ENCODE results near the gene BMF.
A peak's percentile ranks its signal among the peaks of the same experiment; 100 is the strongest.

Gene BMF

DNA sequence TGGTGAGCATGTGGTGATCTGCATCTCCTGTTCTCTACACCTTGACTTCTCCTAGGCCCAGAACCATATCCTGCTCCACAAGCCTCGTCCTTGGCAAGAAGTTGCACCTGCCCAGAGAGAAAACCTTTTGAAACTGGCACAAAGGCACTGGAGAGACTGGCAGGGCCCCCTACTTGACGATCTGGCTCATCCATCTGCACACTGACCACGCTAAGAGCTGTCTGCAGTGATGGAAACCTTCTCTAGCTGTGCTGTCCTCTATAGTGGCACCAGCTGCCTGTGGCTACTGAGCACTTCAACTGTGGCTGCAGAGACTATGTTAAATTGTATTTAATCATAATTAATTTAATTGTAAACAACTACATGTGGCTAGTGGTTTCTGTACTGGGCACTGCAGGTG is 43.5 kb downstream of the BMF start:
- DNase-seq (ENCODE audit: low read depth): no peak

DNA sequence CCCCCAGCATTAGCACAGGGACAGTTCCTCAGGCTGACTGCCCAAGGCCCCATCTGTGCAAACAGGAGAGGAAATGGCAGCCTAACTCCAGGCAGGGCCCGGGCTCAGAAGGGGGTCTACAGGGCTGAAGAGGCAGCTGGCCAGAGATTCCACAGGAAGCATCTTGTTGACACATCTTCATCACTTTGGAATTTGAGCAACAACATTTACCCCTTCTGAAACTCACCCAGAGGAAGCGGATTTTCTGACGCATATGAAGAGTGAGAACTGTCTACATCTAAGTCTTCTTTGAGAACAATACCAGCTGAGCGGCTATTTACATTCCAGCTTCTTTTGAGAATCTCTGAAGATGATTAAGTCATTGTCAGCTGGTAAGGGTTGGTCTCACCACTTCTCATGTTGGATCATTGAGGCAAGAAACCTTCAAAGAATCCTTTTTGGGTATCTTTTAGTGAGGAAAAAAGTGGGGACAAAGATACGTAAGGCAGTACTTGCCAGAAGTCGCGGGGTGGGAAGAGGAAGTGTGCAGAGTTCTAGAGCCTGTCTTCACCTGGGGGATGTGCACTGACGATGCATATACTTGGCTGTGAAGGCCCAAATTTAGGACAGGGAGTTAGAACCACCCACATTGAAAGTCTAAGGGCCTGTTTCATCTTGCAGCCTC is 44.3 kb downstream of the BMF start:
- DNase-seq (ENCODE audit: low read depth): no peak

DNA sequence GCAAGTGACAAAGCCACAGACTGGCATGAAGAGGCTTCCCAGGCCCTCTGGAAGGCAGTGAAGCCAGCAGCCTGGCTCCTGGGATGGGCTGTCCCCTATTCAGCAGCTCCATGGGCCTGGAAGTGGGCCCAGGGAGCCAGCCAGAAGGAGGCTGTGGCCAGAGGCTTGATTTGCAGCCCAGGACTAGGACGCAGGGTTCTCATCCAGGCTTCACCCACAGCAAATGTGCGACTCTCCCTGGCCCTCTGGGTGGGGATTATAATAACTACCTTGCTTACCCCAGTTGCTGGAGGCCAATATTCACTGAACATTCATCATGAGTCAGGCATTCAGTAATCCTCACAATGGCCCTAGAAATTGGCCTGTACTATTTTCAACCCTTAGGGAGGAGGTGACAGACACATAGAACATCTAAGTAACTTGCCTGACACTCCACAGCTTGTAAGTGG is 45.1 kb downstream of the BMF start:
- no peak for DNase-seq (ENCODE audit: low read depth)

DNA sequence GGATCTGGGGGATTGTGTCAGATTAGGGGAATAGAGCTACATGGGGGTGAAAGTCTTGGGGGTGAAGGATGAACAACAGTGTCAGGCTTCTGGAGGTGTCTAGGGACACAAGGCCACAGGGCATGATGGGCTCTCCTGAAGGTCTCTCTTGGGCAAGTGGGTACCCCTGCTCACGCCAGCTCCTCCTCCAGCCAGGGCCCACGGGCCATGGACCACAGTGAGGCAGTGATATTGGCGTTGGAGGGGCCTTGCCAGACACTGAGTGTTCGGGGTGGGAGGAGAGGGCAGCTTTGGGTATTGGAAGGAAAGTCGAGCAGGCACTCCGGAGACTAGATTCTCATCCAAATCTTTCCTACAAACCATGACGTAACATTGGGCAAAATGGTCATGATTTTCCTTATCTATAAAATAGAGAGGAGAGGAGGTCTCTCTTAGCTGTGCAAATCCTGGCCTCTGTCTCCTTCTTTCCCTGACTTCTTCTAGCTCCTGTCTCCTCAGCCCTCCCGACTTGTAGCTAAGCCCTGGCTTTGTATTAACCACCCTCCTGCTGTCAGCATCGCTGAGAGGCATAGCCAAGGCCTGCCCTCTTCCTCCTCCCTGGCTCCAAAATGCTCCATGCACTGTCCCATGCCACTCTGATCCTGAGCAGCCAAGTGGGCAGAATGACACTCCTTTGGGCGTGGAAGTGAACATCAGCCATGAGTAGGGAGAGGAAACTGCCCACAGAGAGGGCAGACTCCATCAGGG is 45.7 kb downstream of the BMF start:
- DNase-seq (ENCODE audit: low read depth): no peak

DNA sequence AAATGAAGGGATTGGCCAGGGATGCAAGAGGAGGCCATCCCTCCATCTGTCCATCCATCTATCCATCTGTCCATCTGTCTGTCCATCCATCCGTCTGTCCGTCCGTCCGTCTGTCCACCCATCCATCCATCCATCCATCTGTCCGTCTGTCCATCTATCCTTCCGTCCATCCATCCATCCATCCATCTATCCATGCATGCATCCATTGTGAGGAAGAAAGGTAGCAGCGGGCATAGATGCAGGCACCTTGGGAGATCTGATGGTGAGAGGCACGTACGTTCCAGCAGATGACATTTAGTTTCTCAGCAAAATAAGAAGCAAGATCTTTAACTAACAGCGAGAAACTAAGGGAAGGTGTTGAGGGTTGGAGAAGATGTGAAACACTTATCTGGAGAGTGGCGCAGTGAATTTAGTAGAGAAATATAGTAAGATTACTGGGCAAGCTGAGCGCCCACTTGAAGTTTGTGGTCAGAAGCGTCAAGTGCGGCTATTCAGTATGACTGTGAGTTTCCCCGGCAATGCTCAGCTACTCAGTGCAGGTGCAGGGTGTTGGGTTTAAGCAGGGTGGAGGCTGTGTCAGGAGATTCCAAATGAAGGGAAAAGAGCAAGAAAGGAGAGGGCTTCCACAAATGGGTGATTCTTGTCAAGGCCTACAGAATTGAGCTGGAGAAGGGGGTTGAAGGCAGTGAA is 47.3 kb downstream of the BMF start:
- DNase-seq (ENCODE audit: low read depth): no peak

DNA sequence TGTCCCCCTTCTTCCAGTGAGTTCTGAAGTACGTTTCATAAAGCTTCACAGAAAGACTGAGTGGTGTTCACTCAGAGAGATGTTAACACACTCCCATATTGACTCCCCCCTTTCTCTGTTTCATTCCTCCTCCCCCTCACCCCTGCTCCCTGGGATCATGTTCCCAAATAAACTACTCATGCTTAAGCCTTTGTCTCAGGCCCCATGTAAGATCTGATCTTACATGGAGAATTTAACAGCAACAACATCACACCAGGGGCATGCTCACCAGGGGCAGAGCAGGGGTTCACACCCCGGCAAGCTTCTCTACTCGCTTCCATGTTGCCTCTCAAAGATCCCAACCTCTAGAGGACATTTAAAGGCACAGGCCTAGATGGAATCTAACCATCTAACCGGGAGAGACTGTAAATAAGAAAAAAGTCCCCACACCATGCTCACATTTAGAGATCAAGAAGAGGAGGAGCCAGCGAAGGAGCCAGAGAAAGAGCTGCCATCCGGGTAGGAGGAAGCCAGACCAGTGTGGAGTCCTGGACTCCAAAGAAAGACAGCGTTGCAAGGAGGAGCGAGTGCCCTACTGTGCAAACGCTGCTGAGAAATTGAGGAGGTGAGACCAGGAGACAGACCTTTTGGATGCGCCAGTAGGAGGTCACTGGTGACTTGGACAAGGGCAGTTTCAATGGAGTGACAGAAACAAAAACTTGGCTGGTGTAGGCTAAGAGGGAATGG is 48.3 kb downstream of the BMF start:
- DNase-seq (ENCODE audit: low read depth): no peak

DNA sequence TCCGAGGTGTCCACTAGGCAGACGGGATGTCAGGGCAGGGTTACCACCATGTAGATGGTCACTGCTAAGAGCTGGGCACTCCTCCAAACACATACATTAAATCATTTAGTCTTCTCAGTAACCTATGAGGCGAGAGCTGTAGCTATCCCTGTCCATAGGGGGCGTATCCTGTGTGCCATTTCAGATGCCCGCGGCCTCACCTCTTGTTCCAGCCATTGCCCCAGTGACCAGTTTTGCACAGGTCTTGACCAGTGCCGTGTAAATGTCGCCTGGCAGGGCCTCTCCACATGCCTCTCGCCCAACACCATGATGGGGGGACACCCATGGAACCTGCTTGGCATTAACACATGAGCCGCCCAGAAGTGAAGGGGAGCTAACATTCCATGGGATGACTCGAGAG is 48.9 kb downstream of the BMF start:
- no peak for DNase-seq (ENCODE audit: low read depth)

DNA sequence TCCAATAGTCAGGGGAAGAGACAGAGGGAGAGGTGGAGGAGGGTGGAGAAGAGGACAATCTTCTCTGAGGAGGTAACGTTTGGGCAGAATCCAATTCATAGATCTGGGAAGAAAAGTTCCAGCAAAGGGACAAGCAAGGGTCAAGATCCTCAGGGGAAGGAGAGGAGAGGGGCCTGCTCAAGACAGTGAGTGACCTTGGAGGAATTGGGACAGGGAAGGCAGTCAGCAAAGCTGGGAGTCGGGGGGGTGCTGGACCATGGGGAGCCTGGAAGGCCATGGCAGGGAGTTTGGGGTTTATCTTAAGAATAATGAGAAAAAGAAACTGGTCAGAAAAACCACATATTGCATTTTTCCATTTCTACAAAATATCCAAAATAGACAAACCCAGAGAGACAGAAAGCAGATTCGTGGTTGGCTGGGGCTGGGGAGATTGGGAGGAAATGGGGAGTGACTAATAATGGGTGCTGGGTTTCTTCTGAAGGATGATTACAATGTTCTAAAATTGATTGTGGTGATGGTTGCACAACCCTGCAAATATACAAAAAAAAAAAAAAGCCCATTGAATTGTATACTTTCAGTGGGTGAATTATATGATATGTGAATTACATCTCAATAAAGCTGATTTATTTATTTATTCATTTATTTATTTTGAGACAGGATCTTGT is 50.1 kb downstream of the BMF start:
- DNase-seq (ENCODE audit: low read depth): peak; percentile 69

DNA sequence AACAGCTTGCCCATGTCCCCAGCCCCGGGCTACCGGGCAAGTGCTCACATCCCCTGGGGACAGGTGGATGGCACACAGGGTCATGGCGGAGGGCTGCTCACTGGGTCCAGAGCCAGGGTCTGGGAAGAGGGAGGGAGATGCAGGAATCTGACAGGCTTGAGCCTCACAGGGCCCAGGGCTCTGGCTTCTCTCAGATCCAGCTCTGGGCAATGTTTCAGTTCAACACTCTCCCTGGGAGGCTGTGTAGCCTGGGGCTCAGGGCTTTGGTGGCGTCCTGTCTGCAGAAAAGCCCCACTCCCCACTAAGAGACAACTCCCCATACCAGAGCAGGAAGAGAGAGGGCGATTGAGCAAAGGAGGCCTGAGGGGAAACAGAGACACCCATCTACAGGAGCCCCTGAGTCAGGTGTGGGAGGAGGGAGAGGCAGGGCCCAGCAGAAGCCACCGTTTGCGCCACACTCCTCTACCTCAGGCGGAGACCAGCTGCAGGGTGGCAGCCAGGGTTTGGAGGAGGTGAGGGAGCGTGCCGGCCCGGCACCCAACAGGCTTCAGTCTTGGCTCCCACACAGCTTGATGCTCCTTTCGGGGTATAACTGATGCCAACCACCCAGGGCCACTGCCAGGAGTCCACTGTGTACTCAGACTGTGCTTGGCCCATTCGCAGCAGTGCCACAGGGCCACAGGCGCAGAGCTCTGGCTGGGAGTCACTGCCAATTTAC is 52.9 kb downstream of the BMF start:
- no peak for DNase-seq (ENCODE audit: low read depth)

DNA sequence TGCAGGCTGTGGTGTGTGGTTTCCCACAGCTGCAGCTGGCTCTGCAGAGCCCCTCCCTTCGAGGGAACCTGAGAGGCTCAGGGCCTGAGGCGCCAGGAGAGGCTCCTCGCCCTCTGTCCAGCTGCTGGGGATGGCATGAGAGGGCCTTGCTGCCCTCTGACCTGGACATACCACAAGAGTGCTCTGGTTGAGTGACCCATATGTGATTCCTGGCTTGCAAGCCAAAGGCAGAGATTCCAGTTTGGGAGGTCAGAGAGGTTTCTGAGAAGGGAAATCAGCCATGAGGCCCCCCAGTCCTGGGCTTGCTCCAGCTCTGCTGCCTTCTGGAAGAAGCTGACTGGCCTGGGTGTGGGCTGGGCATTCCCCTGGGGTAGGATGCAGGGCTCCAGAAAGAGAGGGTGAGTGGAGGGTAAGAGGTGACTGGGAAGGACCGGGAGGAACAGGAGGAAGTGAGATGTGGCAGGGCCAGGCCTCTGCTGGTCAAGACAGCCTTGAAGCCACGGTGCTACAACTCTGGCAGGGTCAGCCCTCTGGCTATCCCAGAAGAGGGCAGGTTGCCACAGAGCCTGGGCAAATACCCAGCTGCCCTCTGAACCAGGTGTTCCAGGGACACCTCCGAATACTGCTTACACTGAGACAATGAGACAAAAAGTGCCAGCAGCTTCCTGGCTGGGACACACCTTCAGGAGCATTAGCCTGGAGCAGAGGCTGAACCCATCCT is 53.7 kb downstream of the BMF start:
- DNase-seq (ENCODE audit: low read depth): no peak

DNA sequence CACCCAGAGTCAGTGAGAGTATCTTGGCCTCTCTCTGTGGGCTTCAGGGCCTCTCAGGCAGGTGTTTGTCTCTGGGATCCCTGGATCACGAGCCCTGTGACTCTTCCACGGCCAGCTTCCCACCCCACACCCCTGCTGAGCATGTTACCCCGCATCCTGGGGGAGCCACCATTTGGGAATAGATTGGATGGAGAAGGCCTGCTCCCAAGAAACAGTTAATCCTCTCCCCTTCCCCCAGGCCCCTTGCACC is 54.1 kb downstream of the BMF start:
- DNase-seq (ENCODE audit: low read depth): no peak

DNA sequence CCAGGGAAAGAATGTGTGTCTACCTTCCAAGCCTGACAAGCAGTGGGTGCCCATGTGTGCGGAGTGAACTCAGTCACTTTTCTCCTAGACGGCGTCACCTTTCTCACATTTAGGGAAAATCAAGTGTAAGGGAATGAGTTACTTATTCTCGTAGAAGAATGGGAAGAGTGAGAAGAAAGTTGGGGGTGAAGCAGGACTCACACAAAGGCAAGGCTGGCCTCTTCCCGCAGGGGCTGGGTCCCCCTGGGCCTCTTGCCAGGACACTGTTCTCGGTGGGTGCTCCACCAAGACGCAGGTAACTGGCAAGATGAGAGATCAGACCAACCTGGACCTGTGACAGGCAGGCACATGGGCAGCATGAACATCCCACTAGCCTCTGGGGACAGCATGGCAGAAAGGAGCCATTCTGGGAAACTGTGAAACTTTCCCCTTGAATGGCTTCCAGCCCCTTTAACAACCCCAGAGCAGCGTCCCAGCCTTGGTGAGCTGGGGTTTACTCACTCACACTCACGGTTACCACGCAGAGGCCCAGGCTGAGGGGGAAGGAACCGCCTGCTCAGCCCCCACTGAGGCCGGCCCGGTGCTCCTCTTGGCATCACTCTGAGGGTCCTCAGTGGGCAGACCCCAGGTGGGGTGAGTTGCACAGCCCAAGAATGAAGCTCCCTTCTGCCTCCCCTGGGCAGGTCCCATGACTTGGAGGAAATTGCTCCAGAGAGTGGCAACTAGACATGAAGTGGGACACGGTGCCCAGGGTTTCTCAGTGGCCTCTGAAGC is 54.7 kb downstream of the BMF start:
- DNase-seq (ENCODE audit: low read depth): no peak

DNA sequence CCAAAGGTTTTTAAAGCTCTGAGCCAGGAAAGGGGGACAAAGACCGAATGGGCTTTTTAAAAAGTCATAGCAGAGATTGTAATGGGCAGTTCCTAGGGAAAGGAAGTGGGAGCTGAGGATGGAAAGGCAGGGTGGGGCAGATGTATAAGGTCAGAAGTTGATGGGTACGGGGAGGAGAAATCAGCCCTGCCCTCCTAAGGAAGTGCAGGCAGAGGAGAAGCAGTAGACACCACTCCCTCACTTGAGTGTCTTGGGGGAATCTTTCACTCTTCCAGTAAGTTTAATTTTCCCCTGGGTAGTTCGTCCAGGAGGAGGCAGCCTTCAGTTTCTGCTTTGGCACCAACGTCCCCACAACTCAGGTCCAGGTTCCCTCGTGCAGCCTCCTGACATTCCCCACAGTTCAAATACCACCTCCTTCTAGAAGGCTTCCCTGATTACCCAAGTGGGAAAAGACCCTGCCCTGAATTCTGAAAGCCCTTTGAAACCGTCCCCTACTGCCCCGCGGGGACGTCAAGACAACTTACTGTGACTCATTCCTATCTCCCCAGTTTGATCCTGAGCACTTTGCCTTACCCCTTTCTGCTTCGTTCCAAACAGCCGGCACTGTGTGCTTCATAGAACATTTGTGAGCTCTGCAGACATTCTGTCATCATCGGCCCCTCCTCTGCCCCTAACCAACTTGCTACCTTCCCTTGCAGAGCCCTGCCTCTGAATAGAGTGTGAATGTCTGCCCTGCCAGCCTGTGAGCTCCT is 55.4 kb downstream of the BMF start:
- no peak for DNase-seq (ENCODE audit: low read depth)

DNA sequence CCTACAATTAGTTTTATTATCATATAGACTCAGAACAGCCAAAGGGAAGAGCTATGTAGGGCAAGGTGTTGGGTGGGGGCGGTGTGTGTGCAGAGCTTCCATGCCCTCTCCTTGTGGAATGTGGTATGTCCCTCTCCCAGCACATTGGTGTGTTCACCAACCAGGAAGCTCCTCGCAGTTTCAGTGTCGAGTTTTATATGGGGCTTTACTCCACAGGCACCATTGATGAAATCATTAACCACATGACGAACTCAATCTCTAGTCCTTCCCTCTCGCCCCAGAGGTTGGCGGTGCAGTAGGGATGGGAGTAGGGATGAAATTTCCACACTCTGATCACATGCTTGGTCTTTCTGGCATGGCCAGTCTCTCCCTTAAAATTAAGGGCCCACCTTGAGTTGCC is 56.1 kb downstream of the BMF start:
- DNase-seq (ENCODE audit: low read depth): no peak

DNA sequence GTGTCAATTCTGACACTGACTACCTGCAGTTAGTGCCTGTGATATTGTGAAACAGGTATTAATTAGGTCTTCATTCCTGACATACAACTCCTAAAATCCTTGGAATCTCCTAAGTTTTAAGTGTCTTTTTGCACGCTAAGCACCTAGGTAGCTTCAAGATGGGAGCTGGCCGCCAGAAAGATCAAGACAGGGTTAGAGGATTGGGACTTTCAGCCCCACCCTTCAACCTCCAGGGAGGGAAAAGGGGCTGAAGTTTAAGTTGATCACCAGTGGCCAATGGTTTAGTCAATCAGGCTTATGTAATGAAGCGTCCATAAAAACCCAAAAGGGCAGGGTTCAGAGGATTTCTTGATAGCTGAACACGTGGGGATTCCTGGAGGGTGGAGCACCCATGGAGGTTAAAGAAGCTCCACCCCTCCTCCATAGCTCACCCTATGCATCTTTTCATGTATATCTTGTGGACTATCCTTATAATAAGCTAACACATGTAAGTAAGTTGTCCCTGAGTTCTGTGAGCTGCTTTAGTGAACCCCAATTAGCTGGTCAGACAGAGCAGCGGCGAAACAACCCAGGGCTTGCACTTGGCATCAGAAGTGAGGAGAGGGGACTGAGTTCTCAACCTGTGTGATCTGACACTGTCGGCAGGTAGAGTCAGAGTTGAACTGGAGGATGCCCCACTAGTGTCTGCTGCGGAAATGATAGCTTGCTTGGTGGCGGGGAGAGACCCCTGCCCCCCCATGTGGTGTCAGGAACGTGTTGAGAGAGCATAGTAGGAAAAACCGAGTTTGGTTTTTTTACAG is 56.9 kb downstream of the BMF start:
- no peak for DNase-seq (ENCODE audit: low read depth)

DNA sequence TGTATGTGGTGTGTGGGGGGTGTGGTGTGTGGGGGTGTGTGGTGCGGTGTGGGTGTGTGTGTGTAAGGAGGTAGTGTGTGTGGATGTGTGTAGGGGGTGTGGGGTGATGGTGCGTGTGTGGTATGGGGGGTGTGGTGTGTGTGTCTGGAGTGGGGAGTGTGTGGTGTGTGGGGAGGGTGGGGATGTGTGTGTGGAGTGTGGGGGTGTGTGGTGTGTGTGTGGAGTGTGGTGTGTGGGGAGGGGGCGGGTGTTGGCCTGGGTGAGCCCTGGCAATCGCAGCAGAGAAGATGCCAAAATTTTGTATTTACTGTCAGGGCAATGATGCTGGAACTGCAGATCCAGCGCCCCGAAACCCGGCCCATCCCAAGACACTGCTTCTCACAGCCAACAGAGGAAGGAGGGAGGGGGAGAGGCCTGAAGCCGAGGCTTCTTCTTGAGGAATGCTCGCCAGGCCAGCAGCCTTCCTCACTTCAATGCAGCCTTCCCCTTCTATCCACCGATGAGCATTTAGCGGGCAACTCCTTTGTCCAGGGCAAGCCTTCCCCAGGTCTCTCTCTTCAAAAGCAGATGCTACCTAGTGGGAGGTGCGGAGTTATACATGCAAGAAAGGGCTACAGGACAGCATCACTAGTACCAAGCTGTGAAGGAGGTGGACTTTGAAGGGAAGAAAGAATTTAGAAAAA is 57.8 kb downstream of the BMF start:
- no peak for DNase-seq (ENCODE audit: low read depth)

DNA sequence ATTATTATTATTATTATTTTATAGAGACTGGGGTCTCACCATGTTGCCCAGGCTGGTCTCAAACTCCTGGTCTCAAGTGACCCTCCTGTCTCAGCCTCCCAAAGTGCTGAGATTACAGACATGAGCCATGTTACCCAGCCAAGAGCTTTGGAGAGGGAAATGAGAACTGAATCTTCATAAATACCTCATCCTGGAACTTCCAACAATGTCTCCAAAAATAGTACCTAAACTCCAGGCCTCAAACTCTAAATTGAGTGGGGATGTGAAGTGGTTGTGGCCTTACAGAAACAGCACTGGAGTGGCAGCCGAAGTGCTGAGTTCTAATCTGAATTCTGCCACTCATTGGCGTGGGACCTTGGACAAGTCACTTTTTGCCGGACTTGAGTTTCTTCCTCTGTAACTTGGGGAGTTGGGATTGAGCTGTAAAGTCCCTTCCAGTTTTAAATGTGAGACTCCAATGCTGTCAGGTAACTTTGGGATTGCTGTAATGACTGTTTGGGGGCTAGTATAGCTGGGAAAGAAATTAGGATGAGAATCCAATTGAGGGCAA is 59.7 kb downstream of the BMF start:
- DNase-seq (ENCODE audit: low read depth): no peak
